Measurements from ENCODE around the gene PLEKHM3.

Gene PLEKHM3

DNA sequence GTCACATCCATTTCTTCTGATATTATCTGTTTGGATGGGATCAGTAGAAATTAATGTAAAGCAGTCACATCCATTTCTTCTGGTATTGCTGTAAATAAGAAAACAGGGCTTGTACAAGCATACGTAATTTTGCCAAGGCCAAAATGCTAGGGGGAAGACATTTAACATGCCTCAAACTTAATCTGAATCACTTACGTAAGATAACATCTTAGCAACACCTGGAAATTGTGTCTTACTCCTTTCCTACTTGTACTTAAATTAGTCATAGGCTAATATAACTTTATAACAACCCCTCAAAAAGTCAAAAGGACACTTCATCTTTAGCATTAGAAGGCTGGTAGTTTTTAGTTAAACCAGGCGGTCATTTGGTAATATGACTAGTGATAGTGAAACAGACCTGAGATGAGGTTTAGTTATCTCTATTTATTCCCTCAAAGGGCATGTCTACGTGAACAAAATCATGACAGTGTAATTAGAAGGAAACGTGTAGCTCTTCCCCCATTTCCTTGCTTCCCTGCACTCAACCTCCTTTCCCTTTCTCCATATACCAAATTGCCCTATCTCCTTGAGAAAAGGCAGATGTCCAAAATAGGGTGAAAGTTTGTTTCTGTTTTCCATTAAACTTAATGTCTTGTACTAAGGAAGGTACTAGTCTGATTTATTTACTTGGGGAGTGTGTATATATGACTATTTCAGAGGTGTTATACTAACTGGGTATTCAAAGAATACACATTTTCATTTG, 156.3 kb downstream of the PLEKHM3 start:
- TF ChIP-seq HOXD13 (CRISPR knock-in tag; IDR thresholded peaks at IDR 0.05; ENCODE audit: borderline replicate concordance) (no peak), TRIM28 (IDR thresholded peaks at IDR 0.05; ENCODE audit: borderline replicate concordance, low read length) (no peak), ZNF560 (tag by site-specific recombination; IDR thresholded peaks at IDR 0.05; ENCODE audit: borderline replicate concordance) (no peak), HOXA7 (CRISPR knock-in tag; IDR thresholded peaks at IDR 0.05; ENCODE audit: borderline replicate concordance) (no peak), ZNF670 (tag by site-specific recombination; IDR thresholded peaks at IDR 0.05; ENCODE audit: low read depth) (no peak), ZNF561 (tag by site-specific recombination; IDR thresholded peaks at IDR 0.05; ENCODE audit: borderline replicate concordance) (no peak)
- TF ChIP-seq, protein P1, sequence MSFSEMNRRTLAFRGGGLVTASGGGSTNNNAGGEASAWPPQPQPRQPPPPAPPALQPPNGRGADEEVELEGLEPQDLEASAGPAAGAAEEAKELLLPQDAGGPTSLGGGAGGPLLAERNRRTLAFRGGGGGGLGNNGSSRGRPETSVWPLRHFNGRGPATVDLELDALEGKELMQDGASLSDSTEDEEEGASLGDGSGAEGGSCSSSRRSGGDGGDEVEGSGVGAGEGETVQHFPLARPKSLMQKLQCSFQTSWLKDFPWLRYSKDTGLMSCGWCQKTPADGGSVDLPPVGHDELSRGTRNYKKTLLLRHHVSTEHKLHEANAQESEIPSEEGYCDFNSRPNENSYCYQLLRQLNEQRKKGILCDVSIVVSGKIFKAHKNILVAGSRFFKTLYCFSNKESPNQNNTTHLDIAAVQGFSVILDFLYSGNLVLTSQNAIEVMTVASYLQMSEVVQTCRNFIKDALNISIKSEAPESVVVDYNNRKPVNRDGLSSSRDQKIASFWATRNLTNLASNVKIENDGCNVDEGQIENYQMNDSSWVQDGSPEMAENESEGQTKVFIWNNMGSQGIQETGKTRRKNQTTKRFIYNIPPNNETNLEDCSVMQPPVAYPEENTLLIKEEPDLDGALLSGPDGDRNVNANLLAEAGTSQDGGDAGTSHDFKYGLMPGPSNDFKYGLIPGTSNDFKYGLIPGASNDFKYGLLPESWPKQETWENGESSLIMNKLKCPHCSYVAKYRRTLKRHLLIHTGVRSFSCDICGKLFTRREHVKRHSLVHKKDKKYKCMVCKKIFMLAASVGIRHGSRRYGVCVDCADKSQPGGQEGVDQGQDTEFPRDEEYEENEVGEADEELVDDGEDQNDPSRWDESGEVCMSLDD (tag by site-specific recombination; IDR thresholded peaks at IDR 0.05) = no peak
- TF ChIP-seq, protein P2, sequence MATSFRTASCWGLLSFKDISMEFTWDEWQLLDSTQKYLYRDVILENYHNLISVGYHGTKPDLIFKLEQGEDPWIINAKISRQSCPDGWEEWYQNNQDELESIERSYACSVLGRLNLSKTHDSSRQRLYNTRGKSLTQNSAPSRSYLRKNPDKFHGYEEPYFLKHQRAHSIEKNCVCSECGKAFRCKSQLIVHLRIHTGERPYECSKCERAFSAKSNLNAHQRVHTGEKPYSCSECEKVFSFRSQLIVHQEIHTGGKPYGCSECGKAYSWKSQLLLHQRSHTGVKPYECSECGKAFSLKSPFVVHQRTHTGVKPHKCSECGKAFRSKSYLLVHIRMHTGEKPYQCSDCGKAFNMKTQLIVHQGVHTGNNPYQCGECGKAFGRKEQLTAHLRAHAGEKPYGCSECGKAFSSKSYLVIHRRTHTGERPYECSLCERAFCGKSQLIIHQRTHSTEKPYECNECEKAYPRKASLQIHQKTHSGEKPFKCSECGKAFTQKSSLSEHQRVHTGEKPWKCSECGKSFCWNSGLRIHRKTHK (tag by site-specific recombination; IDR thresholded peaks at IDR 0.05) = no peak
- Histone ChIP-seq H3K27ac (ENCODE audit: extremely low read depth, low read depth, low read length) (no peak overlapping the region), H3K4me1 (ENCODE audit: control insufficient read depth, insufficient read depth, low read length) (peaks cover 6% of the 10 kb centered on the region; the same call in 1 of the 2 replicates), H3K36me3 (ENCODE audit: control insufficient read depth in 2 of 2, insufficient read depth in 1 of 2, low read length in 2 of 2) (no peaks in the 10 kb centered on the region), H3K4me3 (ENCODE audit: low read depth, low read length) (no peak overlapping the region), H3K9me3 (ENCODE audit: control insufficient read depth, insufficient read depth, low read depth, low read length) (no peaks in the 10 kb centered on the region)
- CTCF ChIA-PET = interaction anchor here (0.6 kb wide), 1 partner anchor 53 kb away, joined by 3 read pairs; no protein-coding TSS in a partner anchor
- POLR2A ChIA-PET = no interaction called here

DNA sequence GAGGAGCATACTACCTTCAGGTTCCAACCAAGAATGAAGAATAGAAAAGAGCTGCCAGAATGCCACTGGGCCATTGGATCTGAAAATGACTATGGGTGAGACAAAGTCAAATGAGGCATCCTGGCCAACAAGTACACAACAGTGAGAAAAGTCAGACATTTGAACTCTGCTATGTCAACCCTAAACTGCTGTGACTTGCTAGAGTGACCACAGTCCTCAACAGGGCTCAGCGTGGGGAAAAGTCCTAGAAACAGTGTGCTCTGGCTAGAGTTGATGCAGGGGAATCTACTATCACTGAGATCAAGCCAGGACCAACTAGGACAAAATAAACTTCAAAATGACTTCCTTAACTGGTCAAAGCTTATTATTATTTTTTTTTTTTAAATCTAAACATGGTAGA, 157.4 kb downstream of the PLEKHM3 start:
- TF ChIP-seq ZNF596 (tag by site-specific recombination; IDR thresholded peaks at IDR 0.05) (no peak), ZNF558 (tag by site-specific recombination; IDR thresholded peaks at IDR 0.05) (no peak), ZBTB20 (tag by site-specific recombination; IDR thresholded peaks at IDR 0.05) (no peak)
- TF ChIP-seq, protein P3, sequence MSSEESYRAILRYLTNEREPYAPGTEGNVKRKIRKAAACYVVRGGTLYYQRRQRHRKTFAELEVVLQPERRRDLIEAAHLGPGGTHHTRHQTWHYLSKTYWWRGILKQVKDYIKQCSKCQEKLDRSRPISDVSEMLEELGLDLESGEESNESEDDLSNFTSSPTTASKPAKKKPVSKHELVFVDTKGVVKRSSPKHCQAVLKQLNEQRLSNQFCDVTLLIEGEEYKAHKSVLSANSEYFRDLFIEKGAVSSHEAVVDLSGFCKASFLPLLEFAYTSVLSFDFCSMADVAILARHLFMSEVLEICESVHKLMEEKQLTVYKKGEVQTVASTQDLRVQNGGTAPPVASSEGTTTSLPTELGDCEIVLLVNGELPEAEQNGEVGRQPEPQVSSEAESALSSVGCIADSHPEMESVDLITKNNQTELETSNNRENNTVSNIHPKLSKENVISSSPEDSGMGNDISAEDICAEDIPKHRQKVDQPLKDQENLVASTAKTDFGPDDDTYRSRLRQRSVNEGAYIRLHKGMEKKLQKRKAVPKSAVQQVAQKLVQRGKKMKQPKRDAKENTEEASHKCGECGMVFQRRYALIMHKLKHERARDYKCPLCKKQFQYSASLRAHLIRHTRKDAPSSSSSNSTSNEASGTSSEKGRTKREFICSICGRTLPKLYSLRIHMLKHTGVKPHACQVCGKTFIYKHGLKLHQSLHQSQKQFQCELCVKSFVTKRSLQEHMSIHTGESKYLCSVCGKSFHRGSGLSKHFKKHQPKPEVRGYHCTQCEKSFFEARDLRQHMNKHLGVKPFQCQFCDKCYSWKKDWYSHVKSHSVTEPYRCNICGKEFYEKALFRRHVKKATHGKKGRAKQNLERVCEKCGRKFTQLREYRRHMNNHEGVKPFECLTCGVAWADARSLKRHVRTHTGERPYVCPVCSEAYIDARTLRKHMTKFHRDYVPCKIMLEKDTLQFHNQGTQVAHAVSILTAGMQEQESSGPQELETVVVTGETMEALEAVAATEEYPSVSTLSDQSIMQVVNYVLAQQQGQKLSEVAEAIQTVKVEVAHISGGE (tag by site-specific recombination; conservative IDR thresholded peaks at IDR 0.05; ENCODE audit: low read depth) = no peak
- no peak overlapping the region for H3K4me3 ChIP-seq (ENCODE audit: low read depth, low read length)
- H3K27ac ChIP-seq (ENCODE audit: extremely low read depth, low read depth, low read length) = no peak overlapping the region
- H3K36me3 ChIP-seq (ENCODE audit: control insufficient read depth in 2 of 2, insufficient read depth in 1 of 2, low read length in 2 of 2) = no peaks in the 10 kb centered on the region
- ChIA-PET POLR2A (no interaction called here), CTCF (interaction anchor here (0.8 kb wide), 1 partner anchor 1667 kb away, joined by 3 read pairs; no protein-coding TSS in a partner anchor)
- no peaks in the 10 kb centered on the region for H3K9me3 ChIP-seq (ENCODE audit: control insufficient read depth, insufficient read depth, low read depth, low read length)
- H3K4me1 ChIP-seq (ENCODE audit: control insufficient read depth, insufficient read depth, low read length) = peaks cover 6% of the 10 kb centered on the region; the same call in 1 of the 2 replicates

DNA sequence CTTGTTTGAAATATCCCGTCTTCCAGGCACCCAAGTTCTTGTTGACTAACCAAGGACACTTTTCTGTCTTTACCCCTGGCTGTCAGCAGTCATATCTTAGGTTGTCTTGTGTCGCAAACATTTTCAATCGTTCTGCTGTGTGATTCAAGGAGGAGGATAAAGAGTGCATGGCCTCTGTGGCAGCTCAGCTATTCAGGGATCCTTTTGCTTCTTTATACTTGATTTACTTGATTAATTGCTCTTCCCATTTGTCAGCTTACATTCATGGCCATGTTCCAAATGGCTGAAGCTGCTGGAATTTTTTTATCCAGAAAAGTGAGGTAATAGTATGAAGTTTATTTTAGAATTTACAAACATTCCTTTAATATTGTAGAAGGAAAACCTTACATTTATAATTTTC, 158.3 kb downstream of the PLEKHM3 start:
- Histone ChIP-seq H3K4me3 (ENCODE audit: low read depth, low read length) (no peak overlapping the region), H3K36me3 (ENCODE audit: control insufficient read depth in 2 of 2, insufficient read depth in 1 of 2, low read length in 2 of 2) (no peaks in the 10 kb centered on the region), H3K27ac (ENCODE audit: extremely low read depth, low read depth, low read length) (no peak overlapping the region), H3K9me3 (ENCODE audit: control insufficient read depth, insufficient read depth, low read depth, low read length) (no peaks in the 10 kb centered on the region), H3K4me1 (ENCODE audit: control insufficient read depth, insufficient read depth, low read length) (peaks cover 6% of the 10 kb centered on the region; the same call in 1 of the 2 replicates)
- ChIA-PET CTCF (no interaction called here), POLR2A (no interaction called here)
- TF ChIP-seq HOXA7 (CRISPR knock-in tag; IDR thresholded peaks at IDR 0.05; ENCODE audit: borderline replicate concordance) (no peak), ZNF654 (tag by site-specific recombination; IDR thresholded peaks at IDR 0.05; ENCODE audit: low read depth) (no peak), MZF1 (tag by site-specific recombination; IDR thresholded peaks at IDR 0.05; ENCODE audit: borderline replicate concordance) (no peak), ZNF37A (tag by site-specific recombination; IDR thresholded peaks at IDR 0.05) (no peak), ZNF621 (tag by site-specific recombination; IDR thresholded peaks at IDR 0.05) (no peak), ZNF112 (tag by site-specific recombination; IDR thresholded peaks at IDR 0.05) (no peak), ZBTB8A (tag by site-specific recombination; IDR thresholded peaks at IDR 0.05) (no peak), ZFP37 (tag by site-specific recombination; IDR thresholded peaks at IDR 0.05) (no peak), ZNF837 (tag by site-specific recombination; IDR thresholded peaks at IDR 0.05) (no peak), ZFP41 (tag by site-specific recombination; IDR thresholded peaks at IDR 0.05; ENCODE audit: borderline replicate concordance) (no peak)
- TF ChIP-seq, protein P4, sequence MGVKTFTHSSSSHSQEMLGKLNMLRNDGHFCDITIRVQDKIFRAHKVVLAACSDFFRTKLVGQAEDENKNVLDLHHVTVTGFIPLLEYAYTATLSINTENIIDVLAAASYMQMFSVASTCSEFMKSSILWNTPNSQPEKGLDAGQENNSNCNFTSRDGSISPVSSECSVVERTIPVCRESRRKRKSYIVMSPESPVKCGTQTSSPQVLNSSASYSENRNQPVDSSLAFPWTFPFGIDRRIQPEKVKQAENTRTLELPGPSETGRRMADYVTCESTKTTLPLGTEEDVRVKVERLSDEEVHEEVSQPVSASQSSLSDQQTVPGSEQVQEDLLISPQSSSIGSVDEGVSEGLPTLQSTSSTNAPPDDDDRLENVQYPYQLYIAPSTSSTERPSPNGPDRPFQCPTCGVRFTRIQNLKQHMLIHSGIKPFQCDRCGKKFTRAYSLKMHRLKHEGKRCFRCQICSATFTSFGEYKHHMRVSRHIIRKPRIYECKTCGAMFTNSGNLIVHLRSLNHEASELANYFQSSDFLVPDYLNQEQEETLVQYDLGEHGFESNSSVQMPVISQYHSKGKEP (tag by site-specific recombination; IDR thresholded peaks at IDR 0.05) = no peak
